NCI-H510A (cell line): Measurements from ENCODE around the gene RABEP2.
"Not testable (repeated sequence)": the region's sequence is repeated elsewhere in the genome, so short reads cannot be mapped to it uniquely, and the experiment has no call there.

Source experiments
- DNase-seq: peaks from one replicate; lab custom pipeline; 2025; lab: John Stamatoyannopoulos, UW

The RABEP2 gene

GRCh38 chr16:28924762-28925385 lies at the start of gene RABEP2:
TSS of gene RABEP2 (minus strand) at chr16:28925238. CDS start at chr16:28925163, 75 bp downstream.
- peak; percentile 96 for DNase-seq

- peak; percentile 98 for DNase-seq
These were observed 49.6 kb upstream of the RABEP2 start, which contains the start of gene SPNS1 for GRCh38 chr16:28974437-28975157. TSS of gene SPNS1 (plus strand) at chr16:28974778. CDS start at chr16:28975152, 374 bp downstream.

- peak; percentile 66 for DNase-seq
These were observed 49.0 kb upstream of the RABEP2 start for GRCh38 chr16:28974007-28974436.

GRCh38 chr16:28969696-28970095 lies 44.7 kb upstream of the RABEP2 start:
- not testable (repeated sequence) for DNase-seq

- DNase-seq, result no peak
These were observed 42.1 kb upstream of the RABEP2 start for GRCh38 chr16:28967156-28967555.

GRCh38 chr16:28964496-28964895 lies 39.5 kb upstream of the RABEP2 start:
- no peak for DNase-seq

- no peak for DNase-seq
These were observed 39.0 kb upstream of the RABEP2 start for GRCh38 chr16:28964072-28964471.

GRCh38 chr16:28958836-28959235 lies 33.8 kb upstream of the RABEP2 start:
- DNase-seq, result no peak

- no peak for DNase-seq
These were observed 33.2 kb upstream of the RABEP2 start for GRCh38 chr16:28958216-28958615.

- DNase-seq, result peak; percentile 33
These were observed 26.4 kb upstream of the RABEP2 start for GRCh38 chr16:28951410-28951943.

- DNase-seq, result peak; percentile 99
These were observed 25.8 kb upstream of the RABEP2 start, which contains the start of gene NFATC2IP for GRCh38 chr16:28950648-28951409. TSS of gene NFATC2IP (plus strand) at chr16:28950937. CDS start at chr16:28951012, 75 bp downstream.

GRCh38 chr16:28946681-28947080 lies 21.6 kb upstream of the RABEP2 start:
- no peak for DNase-seq

- DNase-seq, result no peak
These were observed 18.2 kb upstream of the RABEP2 start for GRCh38 chr16:28943281-28943680.

- not testable (repeated sequence) for DNase-seq
These were observed 14.8 kb upstream of the RABEP2 start for GRCh38 chr16:28939825-28940224.

GRCh38 chr16:28938721-28939120 lies 13.7 kb upstream of the RABEP2 start:
- no peak for DNase-seq

- DNase-seq, result no peak
These were observed 12.3 kb upstream of the RABEP2 start for GRCh38 chr16:28937222-28937876.

GRCh38 chr16:28936784-28937155 lies 11.7 kb upstream of the RABEP2 start:
- no peak for DNase-seq

GRCh38 chr16:28935924-28936783 lies 11.1 kb upstream of the RABEP2 start:
- DNase-seq, result no peak

- no peak for DNase-seq
These were observed 10.3 kb upstream of the RABEP2 start for GRCh38 chr16:28935346-28935745.

- DNase-seq, result no peak
These were observed 8.1 kb upstream of the RABEP2 start for GRCh38 chr16:28933171-28933570.
